GM12878 (cell line): Measurements from ENCODE around the gene SNW1. TPM values are rescaled to one million over a fixed set of nuclear protein-coding genes. Genes with fewer than 3 reads are reported as not detected.
A peak's percentile ranks its signal among the peaks of the same experiment; 100 is the strongest.

Source experiments
- ATAC-seq: fragments of 200-7000 bp; cut with Tn5 transposase; 3 replicates; pipeline ENCODE4 v1.9.1; 2020; ENCODE audit warnings: mild to moderate bottlenecking, moderate library complexity
- BruUV-seq: library from RNA; stranded (reverse); fragments of 400-500 nt; replicated peaks from 2 replicates; lab custom pipeline; 2021; lab: Mats Ljungman, UMichigan
- CTCF ChIA-PET: fragments of 300-600 bp; sonication (Branson Sonifier 250); formaldehyde crosslinking; extraction: SDS; loops from one replicate; lab custom pipeline; 2021; ENCODE audit warnings: inconsistent platforms; lab: Yijun Ruan, JAX
- POLR2A ChIA-PET: fragments of 350-600 bp; formaldehyde crosslinking; extraction: SDS; loops from one replicate; lab custom pipeline; 2021; ENCODE audit warnings: inconsistent platforms; lab: Charles Lee
- RAD21 ChIA-PET: fragments of 300-600 bp; sonication (Branson Sonifier 250); formaldehyde crosslinking; loops from one replicate; lab custom pipeline; 2023; ENCODE audit warnings: antibody characterized with exemption; ENCODE audit not compliant: unreplicated experiment; lab: Charles Lee
- SMC1A ChIA-PET: fragments of 300-600 bp; sonication (Branson Sonifier 250); formaldehyde crosslinking; loops from one replicate; lab custom pipeline; 2023; ENCODE audit not compliant: unreplicated experiment, uncharacterized antibody; lab: Charles Lee
- DNase-seq: peaks from one replicate; pipeline ENCODE4 v3.0.0-alpha.2; 2011; ENCODE audit warnings: low read depth, low spot score
- FAIRE-seq: peaks from 3 replicates; lab custom pipeline; 2011; peaks lifted over from hg19 to GRCh38; lab: Jason Lieb, UNC
- H2AFZ ChIP-seq: 2 replicates; pipeline ENCODE4 v1.6.0; 2011; ENCODE audit warnings: low read depth, low read length, control low read depth; ENCODE audit not compliant: control insufficient read depth
- H3K27ac ChIP-seq: 2 replicates; pipeline ENCODE4 v1.5.1; 2011; ENCODE audit warnings: control low read depth; ENCODE audit not compliant: control insufficient read depth, insufficient read depth
- H3K27me3 ChIP-seq, 2 experiments: replicated peaks in 1 of 2; 2 replicates each; pipeline versions ENCODE4 v1.6.0 to v1.6.1; 2011; ENCODE audit warnings: low read length in 1 of 2; ENCODE audit not compliant: control insufficient read depth in 2 of 2, insufficient read depth in 2 of 2
- H3K36me3 ChIP-seq, 2 experiments: 2 replicates each; pipeline ENCODE4 v1.5.1; 2011; ENCODE audit warnings: low read length in 1 of 2; ENCODE audit not compliant: control insufficient read depth in 2 of 2, insufficient read depth in 2 of 2
- H3K4me1 ChIP-seq: 2 replicates; pipeline ENCODE4 v1.6.1; 2011; ENCODE audit warnings: mild to moderate bottlenecking, low read length, moderate library complexity, mixed read lengths; ENCODE audit not compliant: control insufficient read depth, insufficient read depth
- H3K4me2 ChIP-seq: 2 replicates; pipeline ENCODE4 v1.6.0; 2011; ENCODE audit warnings: control low read depth; ENCODE audit not compliant: control insufficient read depth, insufficient read depth
- H3K4me3 ChIP-seq: fragments of 200-600 bp; sonication (generic); 2 replicates; pipeline ENCODE4 v1.5.1; 2016
- H3K79me2 ChIP-seq: 2 replicates; pipeline ENCODE4 v1.6.0; 2011; ENCODE audit warnings: low read length; ENCODE audit not compliant: control insufficient read depth, insufficient read depth
- H3K9ac ChIP-seq: 2 replicates; pipeline ENCODE4 v1.8.0; 2011; ENCODE audit warnings: low read length, control low read depth, mixed read lengths; ENCODE audit not compliant: control insufficient read depth, insufficient read depth
- H3K9me3 ChIP-seq: replicated peaks from 3 replicates; pipeline ENCODE4 v1.5.1; 2011; ENCODE audit warnings: mild to moderate bottlenecking, low read length; ENCODE audit not compliant: control insufficient read depth, insufficient read depth
- H4K20me1 ChIP-seq: 2 replicates; pipeline ENCODE4 v1.6.0; 2011; ENCODE audit not compliant: control insufficient read depth, insufficient read depth
- CBFB ChIP-seq: IDR thresholded peaks from 2 replicates; pipeline ENCODE4 v1.6.1; 2016; ENCODE audit warnings: antibody characterized with exemption, low read depth
- CHD2 ChIP-seq: IDR thresholded peaks from 2 replicates; pipeline ENCODE4 v1.6.1; 2011; ENCODE audit warnings: low read depth, low read length, improper control_type of control experiment, borderline replicate concordance
- ELK1 ChIP-seq: IDR thresholded peaks from 2 replicates; pipeline ENCODE4 v1.6.1; 2012; ENCODE audit warnings: low read depth, low read length, improper control_type of control experiment
- GABPA ChIP-seq: IDR thresholded peaks from 2 replicates; pipeline ENCODE4 v1.6.1; 2014; ENCODE audit warnings: antibody characterized with exemption, low read depth, mild to moderate bottlenecking, inconsistent platforms
- MAX ChIP-seq: IDR thresholded peaks from 2 replicates; pipeline ENCODE4 v1.6.1; 2012; ENCODE audit warnings: low read depth, low read length, improper control_type of control experiment
- NKRF ChIP-seq: fragments of 450-650 bp; conservative IDR thresholded peaks from 2 replicates; pipeline ENCODE4 v1.6.1; 2017; ENCODE audit warnings: mild to moderate bottlenecking, moderate library complexity
- POLR2AphosphoS5 ChIP-seq: IDR thresholded peaks from 2 replicates; pipeline ENCODE4 v1.6.1; 2011; ENCODE audit warnings: mild to moderate bottlenecking, low read length, inconsistent platforms
- RAD21 ChIP-seq: IDR thresholded peaks from 2 replicates; pipeline ENCODE4 v1.6.1; 2011; ENCODE audit warnings: mild to moderate bottlenecking, low read depth, low read length, moderate library complexity; ENCODE audit not compliant: insufficient read depth
- SKIL ChIP-seq: fragments of 450-650 bp; IDR thresholded peaks from 2 replicates; pipeline ENCODE4 v1.6.1; 2017; ENCODE audit warnings: mild to moderate bottlenecking, low read depth, inconsistent platforms; ENCODE audit not compliant: poor library complexity, severe bottlenecking
- WRNIP1 ChIP-seq: IDR thresholded peaks from 2 replicates; pipeline ENCODE4 v1.6.1; 2011; ENCODE audit warnings: low read depth, low read length, improper control_type of control experiment, borderline replicate concordance
- ZBED1 ChIP-seq: IDR thresholded peaks from 2 replicates; pipeline ENCODE4 v1.6.1; 2016; ENCODE audit warnings: borderline replicate concordance
- WGBS: methylation state at CpG from one replicate; pipeline ENCODE4 v1.1.6; 2016; ENCODE audit warnings: low lambda C conversion rate; ENCODE audit not compliant: insufficient replicate concordance, insufficient coverage; ENCODE audit errors: missing lambda C conversion rate; 5-methylcytosine and 5-hydroxymethylcytosine counted together
- in situ Hi-C: fragments of 300-500 bp; cut with MboI; formaldehyde crosslinking; loops from 9 replicates; pipeline ENCODE4 v1.14.3; 2018; ENCODE audit warnings: mixed read lengths
- intact Hi-C: fragments of 100-400 bp; cut with micrococcal nuclease; formaldehyde crosslinking; loops from one replicate; pipeline ENCODE4 v1.14.2; 2022; ENCODE audit not compliant: unreplicated experiment
- polyA plus RNA-seq, 11 experiments: library from polyadenylated mRNA; depleted of rRNA in 4 of 11; unstranded in 6 of 11; stranded (reverse) in 5 of 11; fragments of >200 nt; fragmentation: Nextera tagmentation in 4 of 11; fragmentation: Illumina TruSeq in 1 of 11; extraction: Ambion mirVana in 4 of 11; extraction: Trizol in 1 of 11; gene quantifications; 1 replicate in 1 of 11; 2 replicates in 10 of 11; pipeline versions ENCODE4 v1.2.1 to v1.2.3, GENCODE V29; 2011 to 2016; ENCODE audit warnings: inconsistent platforms in 2 of 11, missing spikeins in 2 of 11, low read depth in 1 of 11
- total RNA-seq, 4 experiments: library from RNA; depleted of rRNA in 3 of 4; stranded (reverse); fragments of >200 nt in 3 of 4; fragmentation: Illumina TruSeq in 1 of 4; extraction: Trizol in 1 of 4; gene quantifications; 2 replicates each; pipeline versions ENCODE4 v1.2.1 to v1.2.3, GENCODE V29; 2013 to 2021

Gene SNW1
- total and polyA plus RNA-seq, 10 of the 15 experiments (the other 5 are each of a cell fraction or from before 2014, with no cell fraction given): 56.6 to 109 (median 75.7) TPM

GRCh38 chr14:77721437-77721836 lies 39.5 kb downstream of the SNW1 start (continued):
- TF ChIP-seq NKRF: no peak
- no peak for TF ChIP-seq ELK1
- TF ChIP-seq MAX: no peak
- TF ChIP-seq CBFB: no peak
- TF ChIP-seq ZBED1: no peak
- TF ChIP-seq, all 136 proteins: peak for 0

GRCh38 chr14:77717608-77718305 lies 43.2 kb downstream of the SNW1 start:
- no peak for FAIRE-seq
- in situ Hi-C loops: no loop called here

More at GRCh38 chr14:77717608-77718305, 43.2 kb downstream of the SNW1 start:
- no peak overlapping the region for H3K9ac ChIP-seq
- WGBS: 94% methylated on average over 5 of the region's 5 CpGs
- peak; percentile 48; the same call in 1 of the 2 replicates for TF ChIP-seq POLR2AphosphoS5
- no peak for TF ChIP-seq WRNIP1
- no peak for TF ChIP-seq CHD2
- TF ChIP-seq RAD21: no peak
- no peak for TF ChIP-seq SKIL
- TF ChIP-seq GABPA: no peak
- H4K20me1 ChIP-seq: no peaks in the 10 kb centered on the region
- H3K4me2 ChIP-seq: no peak overlapping the region
- ChIA-PET CTCF (no interaction called here), RAD21 (interaction anchor here (1.3 kb wide), 1 partner anchor 83 kb away, joined by 5 read pairs; the partner anchor contains the start of gene ADCK1), SMC1A (no interaction called here), POLR2A (no interaction called here)
- TSS peak; percentile 86 for BruUV-seq
- intact Hi-C loops: no loop called here
- H3K36me3 ChIP-seq: peaks cover 7 to 30% of the 10 kb centered on the region in 2 experiments
- H3K9me3 ChIP-seq: no peaks in the 10 kb centered on the region
- DNase-seq (no peak), ATAC-seq (no peak)
- no peaks in the 10 kb centered on the region for H3K27me3 ChIP-seq
- H3K4me3 ChIP-seq: no peak overlapping the region
- H3K79me2 ChIP-seq: peaks cover 11% of the 10 kb centered on the region
- H2AFZ ChIP-seq: no peak overlapping the region
- no peaks in the 10 kb centered on the region for H3K4me1 ChIP-seq
- no peak overlapping the region for H3K27ac ChIP-seq
